RPMI8226 (cell line): ENCODE data around the gene PDLIM5.

ENCODE experiments used
- DNase-seq: peaks from one replicate; pipeline ENCODE4 v3.0.0-alpha.2; 2015

PDLIM5 gene

DNA sequence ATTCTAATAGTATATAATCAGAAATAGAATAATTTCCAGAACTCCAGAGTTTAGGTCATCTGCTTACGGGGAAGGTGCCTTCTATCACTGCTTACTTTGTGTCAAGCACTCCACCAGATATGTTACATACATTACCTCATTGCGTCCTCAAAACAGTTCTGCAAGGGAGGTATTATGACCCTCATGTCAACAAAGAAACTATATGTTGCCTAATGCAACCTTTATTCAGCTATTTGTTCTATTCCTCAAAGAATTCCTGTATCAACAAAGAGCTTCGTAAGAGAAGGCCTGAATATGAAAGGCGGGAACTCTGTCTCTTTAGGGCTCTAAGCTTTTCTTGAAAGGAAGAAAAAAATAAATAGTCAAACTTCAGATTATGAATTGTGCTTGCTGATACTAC lies 114.7 kb downstream of the PDLIM5 start:
- no peak for DNase-seq

DNA sequence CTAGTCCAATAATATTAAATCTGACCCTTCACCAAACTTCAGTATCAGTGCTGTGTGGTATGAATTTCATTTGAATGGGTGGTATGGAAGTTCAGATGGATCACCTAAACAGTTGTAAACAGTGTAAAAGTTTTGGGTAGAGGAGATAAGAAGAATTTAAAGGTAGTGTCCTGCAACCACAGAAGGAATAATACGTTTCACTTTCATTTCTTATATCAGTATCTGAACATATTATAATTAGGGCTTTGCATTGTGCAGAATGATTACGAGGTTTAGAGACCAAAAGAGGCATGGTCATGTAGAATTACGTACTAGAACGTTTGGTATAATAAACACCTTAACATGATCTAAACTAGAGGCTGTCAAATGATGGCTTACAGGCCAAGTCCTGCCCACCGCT lies 116.1 kb downstream of the PDLIM5 start:
- DNase-seq: no peak

DNA sequence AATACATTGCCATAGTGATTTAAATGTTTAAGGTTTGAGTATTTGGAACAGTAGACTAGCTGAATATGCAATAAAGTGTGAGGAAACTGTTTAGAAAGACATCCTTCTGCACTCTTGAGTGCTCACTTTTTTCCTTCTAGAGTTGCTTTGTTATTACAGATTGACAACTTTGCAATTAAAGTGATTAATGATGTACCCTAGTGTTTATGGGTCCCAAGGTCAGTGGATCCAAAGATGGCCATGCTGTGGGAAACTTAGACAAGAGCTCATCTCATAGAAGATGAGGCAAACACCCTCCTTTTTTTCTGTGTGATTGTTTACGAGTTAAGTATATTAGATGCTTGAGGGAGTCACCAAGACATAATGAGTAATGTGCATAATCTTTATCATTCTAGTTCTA lies 118.8 kb downstream of the PDLIM5 start:
- DNase-seq: no peak

DNA sequence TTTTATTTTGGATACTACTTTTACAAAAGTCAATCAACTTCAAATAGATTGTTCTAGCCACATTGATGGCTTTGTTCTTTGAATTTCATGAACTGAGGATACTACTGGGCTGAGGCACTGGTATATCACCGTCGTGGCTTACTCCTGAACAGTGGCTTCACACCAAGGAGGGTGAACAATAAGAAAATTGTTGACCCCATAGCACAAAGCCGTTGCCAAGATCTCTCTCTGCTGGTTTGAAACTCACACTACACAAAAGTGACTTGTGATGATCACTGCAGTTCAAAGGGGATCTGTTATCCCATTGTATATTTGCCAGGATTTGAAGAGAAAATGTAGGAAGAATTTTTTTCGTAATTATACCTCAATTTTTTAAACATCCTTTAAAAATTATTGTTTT lies 119.6 kb downstream of the PDLIM5 start:
- DNase-seq: no peak

DNA sequence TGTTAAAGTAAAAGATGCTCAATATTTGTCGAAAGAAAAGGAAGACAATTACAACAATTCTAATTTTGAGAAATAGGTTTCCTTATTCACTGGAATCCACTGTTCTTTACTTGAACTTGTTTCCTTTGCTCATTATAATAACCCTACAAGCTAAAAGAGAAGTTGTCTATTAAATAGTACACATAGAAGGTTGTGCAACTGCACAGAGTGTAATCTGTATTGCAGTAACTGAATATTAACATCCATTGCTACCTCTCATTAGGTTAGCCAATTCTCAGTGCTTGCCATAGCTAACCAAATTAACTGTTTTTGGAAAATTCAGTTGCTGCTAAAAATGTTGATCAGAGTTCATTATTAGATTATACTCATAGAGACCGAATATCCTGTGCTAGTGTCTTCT lies 120.0 kb downstream of the PDLIM5 start:
- DNase-seq: no peak

DNA sequence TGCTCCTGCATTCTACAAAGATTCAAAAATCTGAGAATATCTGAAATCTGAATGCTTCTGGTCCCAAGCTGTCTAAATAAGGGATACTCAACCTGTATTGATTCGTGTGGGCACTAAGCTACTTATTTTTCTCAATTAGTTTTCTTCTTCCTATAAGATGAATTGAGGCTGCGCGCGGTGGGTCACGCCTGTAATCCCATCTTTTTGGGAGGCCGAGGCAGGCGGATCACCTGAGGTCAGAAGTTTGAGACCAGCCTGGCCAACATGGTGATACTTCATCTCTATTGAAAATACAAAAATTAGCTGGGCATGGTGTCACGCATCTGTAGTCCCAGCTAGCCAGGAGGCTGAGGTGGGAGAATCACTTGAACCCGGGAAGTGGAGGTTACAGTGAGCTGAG lies 122.3 kb downstream of the PDLIM5 start:
- no peak for DNase-seq

DNA sequence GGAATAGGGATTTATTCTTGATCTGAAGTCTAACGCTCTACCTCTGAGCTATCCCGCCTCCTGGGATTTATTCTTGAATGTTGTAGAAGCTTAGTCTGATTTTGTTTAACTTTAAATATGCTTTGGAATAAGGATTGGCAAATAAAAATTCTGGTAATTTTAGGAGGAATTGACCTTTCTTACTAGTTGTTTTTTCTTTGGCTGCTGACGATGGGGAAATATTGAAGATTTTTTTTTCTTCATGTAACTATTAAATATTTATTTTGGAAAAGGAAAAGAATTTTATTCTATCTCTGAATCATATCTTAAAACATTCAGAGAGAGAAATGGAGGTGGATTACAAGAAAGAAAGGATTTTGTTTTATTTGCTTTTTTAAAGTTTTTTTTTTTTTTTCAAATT lies 122.9 kb downstream of the PDLIM5 start:
- DNase-seq: no peak

DNA sequence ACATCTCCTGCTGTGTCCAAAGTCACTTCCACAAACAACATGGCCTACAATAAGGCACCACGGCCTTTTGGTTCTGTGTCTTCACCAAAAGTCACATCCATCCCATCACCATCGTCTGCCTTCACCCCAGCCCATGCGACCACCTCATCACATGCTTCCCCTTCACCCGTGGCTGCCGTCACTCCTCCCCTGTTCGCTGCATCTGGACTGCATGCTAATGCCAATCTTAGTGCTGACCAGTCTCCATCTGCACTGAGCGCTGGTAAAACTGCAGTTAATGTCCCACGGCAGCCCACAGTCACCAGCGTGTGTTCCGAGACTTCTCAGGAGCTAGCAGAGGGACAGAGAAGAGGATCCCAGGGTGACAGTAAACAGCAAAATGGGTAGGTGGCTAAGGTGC lies 123.9 kb downstream of the PDLIM5 start:
- DNase-seq: no peak

DNA sequence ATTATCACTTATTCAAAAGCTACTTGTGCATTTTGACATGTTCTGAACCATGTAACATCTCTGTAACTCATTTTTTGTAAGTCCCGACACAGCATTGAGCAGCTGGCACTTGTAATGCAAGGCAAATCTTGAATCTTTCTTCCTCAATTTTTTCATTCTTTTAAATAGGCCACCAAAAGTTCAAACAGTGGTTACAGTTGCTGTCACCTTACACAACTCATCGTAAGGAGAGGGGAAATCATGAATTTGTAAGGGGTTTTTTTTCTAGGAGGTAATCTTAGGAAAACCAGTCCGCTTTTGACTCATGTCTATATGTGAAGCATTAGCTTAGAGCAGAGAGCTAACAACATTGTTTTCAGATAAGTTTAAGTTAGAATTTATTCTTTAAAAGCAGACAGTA lies 124.5 kb downstream of the PDLIM5 start:
- no peak for DNase-seq

DNA sequence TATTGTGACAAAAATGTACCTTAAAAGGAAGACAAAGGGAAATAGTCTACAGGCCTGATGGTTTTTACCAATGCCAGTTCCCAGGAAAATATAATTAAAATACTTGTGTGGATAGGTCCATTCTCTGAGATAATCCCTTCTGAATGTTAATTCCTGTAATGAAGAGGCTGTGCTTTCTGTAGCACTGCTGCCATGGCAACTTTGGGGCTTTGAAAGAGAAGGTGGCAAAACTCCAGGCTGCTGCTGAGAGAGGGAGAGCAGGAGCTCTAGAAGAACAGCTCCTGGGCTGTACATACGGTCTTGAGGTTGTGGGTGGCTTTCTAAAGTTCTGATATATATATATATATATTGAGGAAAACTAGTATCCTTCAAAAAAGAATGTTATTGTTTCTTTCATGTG lies 125.4 kb downstream of the PDLIM5 start:
- no peak for DNase-seq

DNA sequence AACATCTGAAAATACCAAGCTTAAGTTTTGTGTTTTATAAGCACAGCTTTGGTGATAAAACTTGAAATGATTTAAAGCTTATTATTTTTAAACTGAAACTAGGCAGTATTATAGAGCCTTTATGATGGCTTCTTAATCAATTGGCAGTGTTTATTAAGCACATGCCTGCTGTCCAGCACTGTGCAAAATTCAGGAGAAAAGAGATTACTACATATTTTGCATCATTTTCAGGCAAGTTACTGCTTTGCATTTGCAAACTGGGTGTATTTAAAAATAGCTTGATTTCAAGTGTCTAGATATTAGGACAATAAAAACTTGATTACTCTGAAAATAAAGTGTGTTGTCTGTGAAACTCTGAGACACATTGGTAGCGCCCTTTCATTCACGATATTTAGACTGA lies 126.5 kb downstream of the PDLIM5 start:
- DNase-seq: no peak

DNA sequence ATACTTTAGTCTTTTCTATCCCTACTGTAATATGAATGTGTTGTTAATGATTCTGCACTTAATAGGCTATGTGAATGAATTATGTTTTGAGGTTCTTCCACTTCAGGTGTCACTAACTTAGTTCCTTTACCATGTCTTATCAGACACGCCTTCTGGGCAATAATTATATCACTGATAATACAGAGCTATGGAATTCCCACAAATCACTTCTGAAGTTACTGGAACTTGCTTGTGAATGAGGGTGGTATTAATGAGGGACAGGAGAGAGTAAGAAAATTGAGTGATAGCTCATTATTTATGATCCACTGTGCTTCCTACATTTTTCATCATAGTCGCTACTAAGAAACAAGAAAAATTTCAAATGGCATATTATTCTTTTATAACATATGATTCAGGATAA lies 130.0 kb downstream of the PDLIM5 start:
- DNase-seq: no peak

DNA sequence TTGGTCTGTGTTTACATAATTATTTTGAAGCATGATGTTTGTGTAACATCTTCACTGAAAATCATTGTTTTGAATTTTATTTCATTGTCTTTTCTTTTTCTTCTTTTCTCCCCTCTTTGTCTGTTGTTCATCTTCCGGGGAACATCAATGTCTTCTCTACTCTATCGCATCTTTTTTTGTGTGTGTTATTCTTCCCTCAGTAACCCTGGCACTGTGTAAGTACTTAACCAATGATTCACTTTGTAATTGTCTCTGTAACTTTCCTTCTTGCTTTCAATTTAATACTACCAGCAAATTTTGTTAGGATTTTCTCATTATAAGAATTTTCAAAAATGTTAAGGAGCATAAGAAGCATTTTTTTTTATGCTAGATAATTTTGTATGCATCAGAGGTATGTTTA lies 130.8 kb downstream of the PDLIM5 start:
- DNase-seq: no peak

DNA sequence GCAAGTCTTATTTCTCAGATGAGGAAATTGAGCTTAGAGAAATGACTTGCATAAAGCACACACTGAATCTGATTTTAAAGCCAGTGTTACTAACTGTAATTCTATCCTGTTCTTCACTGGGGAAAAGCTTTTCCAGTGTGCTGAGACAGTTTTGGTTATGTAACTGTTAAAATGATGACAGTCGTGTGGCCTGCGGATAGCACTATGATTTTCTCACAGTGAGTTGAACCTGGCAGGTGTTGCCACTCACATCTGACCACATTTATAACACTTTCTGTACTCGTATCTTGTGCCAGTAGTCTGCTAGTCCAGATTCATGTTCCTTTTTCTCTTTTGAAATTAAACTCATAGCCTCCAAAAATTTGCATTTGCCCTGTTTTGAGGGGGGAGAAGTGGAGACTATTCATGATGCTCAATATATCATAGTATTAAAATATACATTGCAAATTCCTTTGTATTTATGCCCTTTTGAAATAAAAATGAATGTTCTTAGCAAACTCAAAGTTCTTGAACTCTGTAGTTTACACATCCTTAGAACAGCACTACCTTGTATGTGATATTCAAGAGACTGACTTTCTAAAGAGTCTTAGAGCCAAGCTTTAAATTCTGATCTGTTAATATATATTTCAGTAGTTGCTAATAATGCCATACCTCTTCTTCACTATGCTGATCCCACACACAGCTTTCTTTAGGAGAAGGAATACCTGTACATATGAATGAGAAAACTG lies 132.3 kb downstream of the PDLIM5 start:
- DNase-seq: no peak

DNA sequence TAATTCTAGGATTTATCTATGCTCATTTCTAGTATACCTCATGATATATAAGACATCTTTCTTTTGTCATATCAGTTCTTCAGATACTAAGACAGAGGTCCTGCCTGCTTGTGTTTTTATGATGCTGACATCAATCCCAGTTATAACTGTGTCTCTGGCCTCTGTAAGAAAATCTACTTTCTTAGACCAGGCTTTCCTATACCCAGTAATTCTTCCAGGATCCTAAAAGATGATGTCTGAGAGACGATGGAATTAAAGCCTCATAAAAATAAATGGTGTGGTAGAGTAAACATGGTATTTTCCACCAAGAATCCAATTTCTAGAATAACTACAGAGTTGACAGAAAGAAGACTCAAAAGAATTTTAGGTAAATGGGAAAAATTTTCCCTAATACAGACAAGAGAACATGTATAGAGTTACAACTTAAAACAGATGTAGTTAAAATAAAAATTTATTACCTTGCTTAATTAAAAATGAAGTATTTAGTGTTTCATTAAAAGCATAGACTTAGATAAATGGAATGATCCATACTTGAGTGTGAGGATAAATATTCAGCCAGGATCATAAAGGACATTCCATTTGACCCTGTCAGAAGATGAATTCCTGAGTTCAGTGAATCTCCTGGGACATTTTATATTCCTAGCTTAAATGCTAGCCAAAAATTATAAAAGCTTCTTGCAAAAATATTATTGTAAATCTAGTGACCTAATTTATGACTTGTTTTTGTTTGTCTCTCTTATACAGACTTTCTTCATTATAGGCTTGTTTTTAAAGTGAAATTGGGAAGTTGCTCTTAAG lies 137.4 kb downstream of the PDLIM5 start:
- DNase-seq: no peak

DNA sequence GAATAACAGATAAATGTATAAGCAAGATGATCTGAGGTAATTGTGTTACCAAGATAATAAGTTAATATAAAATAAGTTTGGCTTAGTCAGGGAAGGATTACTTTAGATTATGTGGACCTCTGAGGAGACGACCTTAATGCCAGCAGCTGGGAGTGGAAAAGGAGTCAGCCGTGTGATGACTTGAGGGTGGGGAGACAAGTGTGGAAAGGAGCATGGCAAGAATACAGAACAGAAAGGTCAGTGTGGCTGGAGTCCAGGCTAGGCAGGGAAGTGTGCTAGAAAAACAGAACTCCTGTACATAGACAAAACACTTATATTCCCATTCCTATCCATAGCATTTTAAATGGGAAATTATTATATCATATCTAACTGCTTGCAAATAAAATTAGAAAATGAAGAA lies 138.8 kb downstream of the PDLIM5 start:
- DNase-seq: no peak

DNA sequence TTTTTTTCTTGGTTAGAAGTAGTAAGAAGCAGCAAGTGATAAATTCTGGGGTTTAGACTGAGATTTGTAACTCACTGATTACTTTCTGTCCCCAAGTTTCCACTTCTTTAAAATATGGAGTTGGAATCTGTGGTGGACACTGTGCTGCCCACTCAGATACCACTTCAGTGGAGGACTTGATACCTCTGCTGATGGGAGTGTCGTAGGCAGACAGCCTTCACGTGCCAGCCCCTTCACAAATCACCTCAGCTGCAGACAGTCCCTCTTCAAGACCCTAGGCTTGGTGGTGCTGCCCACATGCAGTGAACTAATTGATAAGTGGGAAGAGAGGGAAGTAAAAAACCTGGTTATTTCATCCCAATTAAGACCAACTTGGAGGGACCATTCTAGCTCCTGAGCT lies 139.5 kb downstream of the PDLIM5 start:
- DNase-seq: no peak

DNA sequence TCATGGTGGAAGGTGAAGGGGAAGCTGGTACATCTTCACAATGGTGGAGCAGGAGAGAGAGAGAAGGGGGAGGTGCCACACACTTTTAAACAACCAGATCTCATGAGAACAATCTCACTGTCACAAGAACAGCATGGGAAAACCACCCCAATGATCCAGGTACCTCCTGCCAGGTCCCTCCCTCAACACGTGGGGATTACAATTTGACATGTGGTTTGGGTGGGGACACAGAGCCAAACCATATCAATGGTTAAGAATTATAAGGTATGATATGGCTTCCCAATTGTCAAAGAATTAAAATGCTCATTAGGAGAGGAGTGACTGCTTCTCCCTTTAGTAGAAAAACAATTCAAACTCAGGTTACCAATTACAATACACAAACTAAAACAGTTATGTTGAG lies 143.3 kb downstream of the PDLIM5 start:
- no peak for DNase-seq

DNA sequence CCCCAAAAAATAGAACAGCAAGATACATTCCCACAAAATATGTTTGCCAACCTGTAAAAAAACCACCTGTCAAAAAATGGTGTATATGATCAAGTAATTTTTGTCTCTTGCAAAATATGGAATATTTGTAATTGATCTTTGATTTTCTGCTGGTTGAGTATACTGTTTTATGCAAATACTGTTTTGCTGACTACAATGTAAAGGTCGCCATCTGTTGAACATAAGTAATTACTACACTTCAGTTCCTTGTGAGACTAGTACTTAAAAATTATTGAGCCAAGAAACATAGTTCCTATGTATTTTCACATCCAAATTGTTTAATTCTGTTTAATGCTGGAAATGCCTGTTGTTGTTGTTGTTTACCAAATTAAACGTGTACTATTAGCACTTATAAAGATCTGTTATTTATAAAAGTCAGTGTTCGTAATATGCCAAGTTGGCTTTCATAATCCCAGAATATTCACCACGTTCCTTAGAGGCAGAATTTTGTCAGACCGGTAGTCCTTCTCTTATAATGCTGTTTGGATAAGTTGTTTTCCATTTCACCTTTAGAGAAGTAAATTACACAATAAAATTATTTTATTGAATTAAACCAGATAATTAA lies 144.2 kb downstream of the PDLIM5 start:
- peak; percentile 27 for DNase-seq

DNA sequence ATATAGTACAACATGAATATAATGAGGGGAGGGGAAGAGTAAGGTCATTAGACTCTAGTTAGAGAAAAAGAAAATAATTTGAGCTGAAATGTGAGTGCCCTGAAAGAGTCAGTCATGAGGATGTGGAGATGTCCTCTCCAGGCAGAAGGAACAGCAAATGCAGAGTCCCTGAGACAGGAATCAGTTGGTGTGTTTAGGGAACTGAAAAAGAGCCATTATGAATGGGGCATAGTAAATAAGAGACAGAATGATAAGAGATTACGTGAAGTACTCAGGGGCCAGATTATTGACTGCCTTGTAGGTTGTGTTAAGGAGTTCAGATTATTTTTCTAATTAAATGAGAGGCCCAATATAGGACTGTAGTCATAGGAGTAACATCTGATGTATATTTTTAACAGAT lies 147.0 kb downstream of the PDLIM5 start:
- no peak for DNase-seq

DNA sequence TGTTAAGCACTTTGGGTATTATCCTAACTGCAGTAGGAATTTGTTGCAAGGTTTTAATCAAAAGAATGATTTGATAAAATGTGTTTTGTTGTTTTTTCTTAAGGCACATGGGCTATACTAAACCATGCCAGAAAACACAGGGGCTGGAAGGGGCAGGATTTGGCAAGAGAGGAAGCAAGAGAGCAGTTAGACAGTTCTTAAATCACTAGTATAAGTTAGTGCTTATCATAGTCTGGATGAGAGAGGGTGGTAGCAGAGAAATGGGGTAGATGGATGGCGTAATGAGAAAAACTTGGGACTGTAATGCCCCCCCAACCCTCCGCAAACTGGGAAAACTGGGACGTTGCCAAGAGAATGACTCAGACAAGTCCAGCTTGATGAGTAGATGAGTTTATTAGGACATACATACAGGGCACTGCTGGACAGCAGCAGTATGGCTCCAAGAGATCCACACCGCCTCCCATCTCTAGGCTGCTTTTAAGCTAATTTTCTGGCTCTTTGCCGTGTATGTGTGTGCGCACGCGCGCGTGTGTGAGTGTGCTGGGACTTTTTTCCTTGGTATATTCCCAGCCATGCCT lies 151.5 kb downstream of the PDLIM5 start:
- DNase-seq: no peak

DNA sequence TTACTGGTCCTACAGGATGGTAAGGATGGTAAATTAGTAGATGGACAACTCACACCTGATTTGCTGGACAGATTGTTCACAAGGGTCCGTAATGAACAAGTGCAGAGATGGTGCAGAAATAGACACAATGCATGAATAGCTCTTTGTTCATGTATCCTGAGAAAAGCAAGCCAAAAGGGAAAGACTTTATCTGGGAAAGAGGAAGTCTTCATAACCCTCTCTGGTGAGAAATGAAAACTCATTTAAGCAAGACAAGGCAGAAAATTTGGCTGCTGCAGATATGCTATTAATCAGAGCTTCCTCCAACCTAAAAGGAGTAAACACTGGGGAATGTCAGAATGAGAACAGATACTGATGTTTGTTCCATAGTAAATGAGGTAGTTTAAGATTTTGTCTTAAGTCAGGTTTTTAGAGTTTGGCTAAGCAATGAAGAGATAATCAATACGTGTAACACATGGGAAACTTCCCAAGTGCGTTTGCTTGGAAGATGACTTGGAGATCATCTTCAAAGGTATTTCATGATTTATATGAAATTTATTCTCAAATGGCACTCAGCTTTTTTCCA lies 153.6 kb downstream of the PDLIM5 start:
- no peak for DNase-seq

DNA sequence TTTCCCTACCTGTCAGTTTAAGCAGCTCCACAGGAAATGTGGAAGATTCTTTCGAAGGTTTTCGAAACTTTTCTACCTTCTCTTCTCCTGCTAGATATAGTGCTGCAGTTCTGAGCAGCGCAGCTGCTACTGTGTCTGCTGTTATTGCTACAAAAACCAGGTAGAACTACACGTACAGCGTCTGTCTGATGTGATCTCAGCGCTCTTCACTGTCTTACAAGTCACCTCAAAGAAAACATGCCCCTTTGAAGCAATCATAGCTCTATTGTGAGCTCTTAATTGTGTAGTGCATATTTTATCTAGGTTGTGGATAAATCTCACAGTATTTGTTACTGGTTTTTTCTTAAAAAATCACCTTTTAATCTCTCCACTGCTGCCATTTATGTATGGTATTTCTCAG lies 158.4 kb downstream of the PDLIM5 start:
- DNase-seq: no peak

DNA sequence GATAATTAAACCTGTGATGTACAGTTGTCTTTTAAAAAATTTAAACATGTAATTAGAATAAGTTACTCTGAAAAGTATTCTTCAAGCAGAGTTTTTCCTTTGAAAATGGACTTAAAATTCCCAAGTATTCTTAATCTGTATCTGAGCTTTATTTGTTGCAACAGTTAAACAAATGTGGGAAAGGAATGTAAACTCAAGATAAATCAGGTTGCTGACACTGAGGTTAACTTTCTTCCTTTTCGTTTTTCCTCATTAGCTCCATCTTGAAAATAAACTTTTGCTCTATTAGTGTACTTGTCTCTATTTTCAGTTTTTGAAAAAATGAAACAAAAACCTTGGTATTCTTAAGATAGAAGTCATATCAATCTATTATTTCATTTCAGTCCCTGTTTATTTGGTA lies 161.5 kb downstream of the PDLIM5 start:
- DNase-seq: no peak
